ENCODE data around the gene KDM5B.

DNA sequence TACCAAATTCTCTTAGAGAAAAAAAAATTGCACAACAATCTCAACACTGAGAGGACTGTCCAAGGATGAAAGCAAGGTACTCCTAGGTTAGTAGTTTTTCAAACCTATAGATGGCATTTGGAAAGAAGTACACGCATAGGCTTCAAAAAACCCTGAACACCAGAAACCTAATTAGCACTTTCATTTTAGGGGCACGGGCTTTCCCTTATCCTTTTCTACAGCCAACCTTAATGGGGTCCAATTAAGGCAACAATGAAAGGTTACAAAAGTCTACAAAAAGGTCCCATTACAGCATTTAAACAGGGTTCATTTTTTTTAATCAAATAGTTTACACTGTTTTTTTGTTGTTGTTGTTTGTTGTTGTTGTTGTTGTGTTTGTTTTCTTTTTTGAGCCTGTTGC lies 6.2 kb downstream of the KDM5B start:
- TF ChIP-seq CTCF (IDR thresholded peaks at IDR 0.05) = no peak
- no peak for TF ChIP-seq SIN3A (IDR thresholded peaks at IDR 0.05; ENCODE audit: borderline replicate concordance, insufficient read depth, low read depth, low read length)
- no peak for TF ChIP-seq TCF7L2 (IDR thresholded peaks at IDR 0.05; ENCODE audit: low read depth, low read length)

Measured in Panc1 (cell line).